ENCODE measurements around the gene ADAMTSL3. TPM values are rescaled to one million over a fixed set of nuclear protein-coding genes. Genes with fewer than 3 reads are reported as not detected.
"Not testable (repeated sequence)": the region's sequence is repeated elsewhere in the genome, so short reads cannot be mapped to it uniquely, and the experiment has no call there.

ADAMTSL3 gene
- polyA plus RNA-seq, 1 of the 3 experiments (the other 2 are of a cell fraction), result 0.02 TPM

DNA sequence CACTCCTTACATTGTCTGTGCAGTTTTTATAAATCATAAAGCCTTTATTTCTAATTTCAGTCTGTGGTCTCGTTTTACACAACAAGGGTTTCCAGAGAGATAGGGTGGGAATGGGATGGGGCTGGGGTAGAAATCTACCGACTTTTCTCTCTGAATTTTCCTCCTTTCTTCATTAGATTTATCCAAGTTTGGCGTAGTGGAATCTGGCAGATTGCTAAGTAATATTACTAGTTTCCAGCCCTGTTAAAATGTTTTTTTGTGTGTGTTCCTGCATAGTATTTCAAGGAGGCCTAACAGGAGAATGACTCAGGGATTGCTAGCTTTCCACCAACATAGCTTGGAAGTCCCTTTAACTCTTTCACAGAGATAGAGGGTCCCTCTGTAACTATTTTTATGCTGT lies 396.2 kb downstream of the ADAMTSL3 start:
- DNase-seq, result no peak
- H3K4me3 ChIP-seq (ENCODE audit: low read depth in 2 of 2, low read length in 1 of 2), result no peak overlapping the region
- no peaks in the 10 kb centered on the region for H3K9me3 ChIP-seq
- H2AFZ ChIP-seq (ENCODE audit: low read depth), result no peak overlapping the region
- H3K9ac ChIP-seq, result no peak overlapping the region
- no peaks in the 10 kb centered on the region for H3F3A ChIP-seq (replicated peaks; ENCODE audit: insufficient read depth)
- ChIA-PET CTCF (no interaction called here), POLR2A (no interaction called here)
- no peaks in the 10 kb centered on the region for H3K79me2 ChIP-seq (ENCODE audit: insufficient read depth)
- H3K36me3 ChIP-seq (replicated peaks in 1 of 2; ENCODE audit: control insufficient read depth in 1 of 2, insufficient read depth in 2 of 2, low read length in 1 of 2), result no peaks in the 10 kb centered on the region
- no peaks in the 10 kb centered on the region for H4K20me1 ChIP-seq (ENCODE audit: insufficient read depth)
- H3K27ac ChIP-seq (ENCODE audit: low read depth in 2 of 2, low read length in 1 of 2), result no peak overlapping the region
- no peaks in the 10 kb centered on the region for H3K9me2 ChIP-seq
- no peak overlapping the region for H3K4me2 ChIP-seq
- 16% methylated on average over 3 of the region's 3 CpGs for WGBS (ENCODE audit: low lambda C conversion rate)
- no peaks in the 10 kb centered on the region for H3K4me1 ChIP-seq (ENCODE audit: control insufficient read depth in 1 of 2, insufficient read depth in 2 of 2, low read depth in 1 of 2, low read length in 1 of 2)
- TF ChIP-seq POLR2AphosphoS5 (IDR thresholded peaks at IDR 0.05; ENCODE audit: low read depth, low read length), result no peak
- TF ChIP-seq USF2 (IDR thresholded peaks at IDR 0.05; ENCODE audit: borderline replicate concordance, low read depth, low read length), result no peak
- TF ChIP-seq FOXJ3 (CRISPR knock-in tag; IDR thresholded peaks at IDR 0.05), result no peak
- TF ChIP-seq FOXM1 (IDR thresholded peaks at IDR 0.05; ENCODE audit: low read depth), result no peak
- TF ChIP-seq RFX5 (IDR thresholded peaks at IDR 0.05; ENCODE audit: low read length), result no peak
- TF ChIP-seq GABPA (IDR thresholded peaks at IDR 0.05; ENCODE audit: low read depth), result no peak
- TF ChIP-seq ELF1 (IDR thresholded peaks at IDR 0.05), result no peak
- no peak for TF ChIP-seq RCOR1 (IDR thresholded peaks at IDR 0.05; ENCODE audit: low read length)
- TF ChIP-seq SMC3 (IDR thresholded peaks at IDR 0.05; ENCODE audit: low read depth, low read length), result no peak
- TF ChIP-seq TCF12 (IDR thresholded peaks at IDR 0.05), result no peak
- no peak for TF ChIP-seq TEAD4 (IDR thresholded peaks at IDR 0.05; ENCODE audit: borderline replicate concordance, insufficient read depth)
- TF ChIP-seq, protein P1, sequence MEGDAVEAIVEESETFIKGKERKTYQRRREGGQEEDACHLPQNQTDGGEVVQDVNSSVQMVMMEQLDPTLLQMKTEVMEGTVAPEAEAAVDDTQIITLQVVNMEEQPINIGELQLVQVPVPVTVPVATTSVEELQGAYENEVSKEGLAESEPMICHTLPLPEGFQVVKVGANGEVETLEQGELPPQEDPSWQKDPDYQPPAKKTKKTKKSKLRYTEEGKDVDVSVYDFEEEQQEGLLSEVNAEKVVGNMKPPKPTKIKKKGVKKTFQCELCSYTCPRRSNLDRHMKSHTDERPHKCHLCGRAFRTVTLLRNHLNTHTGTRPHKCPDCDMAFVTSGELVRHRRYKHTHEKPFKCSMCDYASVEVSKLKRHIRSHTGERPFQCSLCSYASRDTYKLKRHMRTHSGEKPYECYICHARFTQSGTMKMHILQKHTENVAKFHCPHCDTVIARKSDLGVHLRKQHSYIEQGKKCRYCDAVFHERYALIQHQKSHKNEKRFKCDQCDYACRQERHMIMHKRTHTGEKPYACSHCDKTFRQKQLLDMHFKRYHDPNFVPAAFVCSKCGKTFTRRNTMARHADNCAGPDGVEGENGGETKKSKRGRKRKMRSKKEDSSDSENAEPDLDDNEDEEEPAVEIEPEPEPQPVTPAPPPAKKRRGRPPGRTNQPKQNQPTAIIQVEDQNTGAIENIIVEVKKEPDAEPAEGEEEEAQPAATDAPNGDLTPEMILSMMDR (IDR thresholded peaks at IDR 0.05), result no peak
- no peak for TF ChIP-seq TAF1 (IDR thresholded peaks at IDR 0.05; ENCODE audit: borderline replicate concordance, low read depth, low read length)
- TF ChIP-seq MXI1 (IDR thresholded peaks at IDR 0.05; ENCODE audit: low read depth, low read length), result no peak
- TF ChIP-seq SIN3A (IDR thresholded peaks at IDR 0.05; ENCODE audit: borderline replicate concordance, low read depth, low read length), result no peak
- TF ChIP-seq GATA2 (CRISPR knock-in tag; IDR thresholded peaks at IDR 0.05), result no peak
- no peak for TF ChIP-seq NRF1 (IDR thresholded peaks at IDR 0.05; ENCODE audit: low read depth, low read length)
- TF ChIP-seq FOSL2 (IDR thresholded peaks at IDR 0.05; ENCODE audit: borderline replicate concordance, low read depth), result no peak
- no peak for TF ChIP-seq CHD2 (IDR thresholded peaks at IDR 0.05; ENCODE audit: low read length, partially characterized antibody)
- TF ChIP-seq NFIC (IDR thresholded peaks at IDR 0.05; ENCODE audit: borderline replicate concordance), result no peak
- H3K27me3 ChIP-seq (ENCODE audit: insufficient read depth), result no peaks in the 10 kb centered on the region

- H3K9me2 ChIP-seq; H3K9me3 ChIP-seq; CTCF ChIA-PET; DNase-seq; H3K27ac ChIP-seq (ENCODE audit: low read depth in 2 of 2, low read length in 1 of 2); H3K4me3 ChIP-seq (ENCODE audit: low read depth in 2 of 2, low read length in 1 of 2); H2AFZ ChIP-seq (ENCODE audit: low read depth); H3K4me2 ChIP-seq; H3F3A ChIP-seq (replicated peaks; ENCODE audit: insufficient read depth); POLR2A ChIA-PET; H4K20me1 ChIP-seq (ENCODE audit: insufficient read depth); H3K36me3 ChIP-seq (replicated peaks in 1 of 2; ENCODE audit: control insufficient read depth in 1 of 2, insufficient read depth in 2 of 2, low read length in 1 of 2); H3K79me2 ChIP-seq (ENCODE audit: insufficient read depth); H3K4me1 ChIP-seq (ENCODE audit: control insufficient read depth in 1 of 2, insufficient read depth in 2 of 2, low read depth in 1 of 2, low read length in 1 of 2); H3K27me3 ChIP-seq (ENCODE audit: insufficient read depth); H3K9ac ChIP-seq: not testable (repeated sequence)
- WGBS (ENCODE audit: low lambda C conversion rate), result no CpG with 5 or more reads among the region's 1 CpG
These were observed 397.2 kb downstream of the ADAMTSL3 start for GRCh38 chr15:84051146-84051545.

Measured in SK-N-SH (cell line).